ENCODE measurements around the gene FOXA3. TPM values are rescaled to one million over a fixed set of nuclear protein-coding genes. Genes with fewer than 3 reads are reported as not detected.
A peak's percentile ranks its signal among the peaks of the same experiment; 100 is the strongest.

The FOXA3 gene
- not detected in 2 replicates for polyA plus RNA-seq (2011; rRNA removed)
- polyA minus RNA-seq (2011; rRNA and poly(A)+ RNA removed), result not detected in 2 replicates

DNA sequence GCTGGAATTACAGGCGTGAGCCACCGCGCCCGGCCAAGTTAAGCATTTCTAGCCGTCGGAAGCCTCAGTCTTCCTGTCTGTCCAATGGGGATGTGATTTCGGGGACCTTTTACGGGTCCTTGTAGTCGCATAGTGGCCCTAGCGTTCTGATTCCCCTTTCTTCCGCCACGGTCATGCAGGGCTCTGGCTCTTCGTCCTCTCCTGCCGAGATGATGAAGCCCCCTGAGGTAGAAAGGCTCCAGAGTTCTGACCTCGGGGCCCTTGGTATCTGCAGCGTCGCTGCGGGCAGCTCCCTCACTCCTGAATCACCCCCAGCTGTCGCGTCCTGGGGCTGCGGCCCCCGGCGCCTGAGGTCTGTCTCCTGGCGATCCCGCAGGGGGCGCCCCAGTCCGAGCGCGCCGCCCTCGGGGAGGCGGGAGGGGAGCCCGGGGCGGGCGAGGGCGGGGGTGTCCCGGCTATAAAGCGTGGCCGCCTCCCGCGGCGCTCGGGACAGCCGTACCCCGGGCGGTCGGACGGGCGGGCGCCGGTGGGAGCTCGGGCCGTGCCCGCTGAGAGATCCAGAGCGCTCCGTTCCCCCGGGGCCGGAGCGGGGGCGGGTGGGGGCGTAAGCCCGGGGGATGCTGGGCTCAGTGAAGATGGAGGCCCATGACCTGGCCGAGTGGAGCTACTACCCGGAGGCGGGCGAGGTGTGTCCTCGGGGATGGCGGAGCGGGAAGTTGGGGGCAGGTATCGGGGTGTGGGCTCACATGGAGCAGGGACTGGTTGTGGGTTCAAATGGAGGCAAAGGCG, at the start of gene FOXA3:
Gene FOXA3, plus strand, starts transcription at position 487 of the 789 bp plus-strand sequence. Its CDS starts 131 bp downstream, at position 618.
- ChIA-PET CTCF (interaction anchor here (0.6 to 5.2 kb wide), 11 partner anchors 14 to 213 kb away, joined by 3 to 49 read pairs (median 3); partner anchors contain the start of gene IRF2BP1), POLR2A (interaction anchor here (0.9 kb wide), 1 partner anchor 22 kb away, joined by 3 read pairs; the partner anchor contains the start of gene IRF2BP1)
- Histone ChIP-seq H3K36me3 (ENCODE audit: control insufficient read depth, insufficient read depth, low read length) (no peaks in the 10 kb centered on the region; the same call in 1 of the 2 replicates), H3K4me3 (ENCODE audit: low read depth, low read length) (peak within 1 kb of the TSS; percentile 31), H3K27me3 (ENCODE audit: control insufficient read depth, insufficient read depth, low read length) (peaks cover 24% of the 10 kb centered on the region)
- DNase-seq (ENCODE audit: low read depth), result no peak
- peak; percentile 48 for TF ChIP-seq CTCF (IDR thresholded peaks at IDR 0.05; ENCODE audit: insufficient read depth, low read depth, low read length)

DNA sequence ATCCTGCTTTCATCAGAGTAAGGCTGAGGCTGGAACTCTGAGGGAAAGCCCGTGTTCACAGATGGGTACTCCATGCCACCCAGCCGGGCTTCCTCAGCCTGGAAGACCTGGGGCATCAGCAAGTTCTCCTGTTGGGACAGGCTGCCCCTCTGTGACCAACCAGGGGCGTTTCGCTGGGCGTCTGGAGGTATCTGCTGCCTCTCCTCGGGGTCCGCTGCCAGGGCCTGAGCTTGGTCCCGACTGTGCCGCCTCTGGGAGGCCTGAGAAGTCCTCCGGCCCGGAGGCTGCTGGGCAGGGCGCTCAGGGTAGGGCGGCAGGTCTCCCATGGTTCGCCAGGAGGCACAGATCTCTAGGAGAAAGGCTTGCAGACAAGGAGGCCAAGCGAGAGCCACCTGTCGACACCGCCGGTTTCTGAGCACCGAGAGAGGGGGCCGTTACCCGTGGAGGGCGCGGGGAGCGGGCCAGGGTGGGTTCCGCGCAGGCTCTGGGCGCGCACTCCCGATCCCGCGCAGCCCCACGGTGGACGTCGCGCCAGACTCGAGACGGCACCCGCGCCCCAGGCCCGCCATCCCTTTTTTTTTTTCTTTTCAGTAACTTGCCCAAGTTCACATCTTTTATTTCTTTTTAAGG, 49.2 kb upstream of the FOXA3 start, which contains the start of gene RSPH6A:
Gene RSPH6A, minus strand, starts transcription at position 458 of the 630 bp plus-strand sequence. Its CDS starts 132 bp downstream, at position 326.
- ChIA-PET POLR2A (no interaction called here), CTCF (interaction anchor here (1.0 to 6.4 kb wide), 5 partner anchors 9 to 122 kb away, joined by 3 to 111 read pairs (median 8); partner anchors contain the start of genes QPCTL and SIX5)
- TF ChIP-seq CTCF (IDR thresholded peaks at IDR 0.05; ENCODE audit: insufficient read depth, low read depth, low read length), result no peak
- Histone ChIP-seq H3K4me3 (ENCODE audit: low read depth, low read length) (no peak within 1 kb of the TSS), H3K27me3 (ENCODE audit: control insufficient read depth, insufficient read depth, low read length) (no peaks in the 10 kb centered on the region), H3K36me3 (ENCODE audit: control insufficient read depth, insufficient read depth, low read length) (peaks cover 7% of the 10 kb centered on the region)
- DNase-seq (ENCODE audit: low read depth), result no peak

DNA sequence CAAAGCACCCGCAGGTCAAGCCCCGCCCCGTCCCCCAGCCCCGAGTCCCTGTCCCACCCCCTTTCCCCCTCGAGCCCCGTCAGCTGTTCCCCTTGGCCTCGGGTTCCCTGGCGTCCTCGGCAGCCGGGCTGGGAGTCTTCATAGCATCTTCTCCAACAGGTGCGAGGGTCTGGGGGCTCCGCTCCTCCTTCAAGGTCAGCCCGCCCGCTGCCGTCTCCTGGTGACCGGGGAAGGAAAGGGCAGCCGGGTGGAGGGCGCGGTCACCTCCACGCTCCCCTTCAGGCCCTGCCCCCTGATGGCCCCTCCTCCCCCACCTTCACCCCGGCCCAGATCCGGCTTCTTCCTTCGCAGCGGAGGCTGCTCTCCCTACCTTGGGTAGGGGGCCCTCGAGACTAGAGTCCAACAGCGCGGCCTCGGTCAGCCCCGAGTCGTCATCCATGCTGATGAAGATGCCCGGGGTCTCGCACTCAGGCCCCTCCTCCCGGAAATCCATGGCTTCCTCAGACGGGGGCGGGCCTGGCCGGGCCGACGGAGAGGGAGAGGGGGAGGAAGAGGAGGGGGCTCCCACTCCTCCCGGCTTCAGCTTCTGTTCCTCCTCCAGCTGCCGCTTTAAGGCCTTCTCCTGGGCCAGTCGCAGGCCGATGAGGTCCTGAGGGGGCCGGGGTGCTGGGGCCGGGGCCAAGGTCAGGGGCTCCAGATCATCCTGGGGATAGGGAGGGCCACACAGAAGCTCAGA, 48.5 kb upstream of the FOXA3 start:
- TF ChIP-seq CTCF (IDR thresholded peaks at IDR 0.05; ENCODE audit: insufficient read depth, low read depth, low read length), result no peak
- Histone ChIP-seq H3K36me3 (ENCODE audit: control insufficient read depth, insufficient read depth, low read length) (peaks cover 7% of the 10 kb centered on the region), H3K27me3 (ENCODE audit: control insufficient read depth, insufficient read depth, low read length) (no peaks in the 10 kb centered on the region), H3K4me3 (ENCODE audit: low read depth, low read length) (no peak overlapping the region)
- ChIA-PET CTCF (interaction anchor here (1.0 to 6.4 kb wide), 11 partner anchors 11 to 122 kb away, joined by 3 to 111 read pairs (median 16); partner anchors contain the start of genes DMPK, IRF2BP1 and SIX5), POLR2A (no interaction called here)
- no peak for DNase-seq (ENCODE audit: low read depth)

DNA sequence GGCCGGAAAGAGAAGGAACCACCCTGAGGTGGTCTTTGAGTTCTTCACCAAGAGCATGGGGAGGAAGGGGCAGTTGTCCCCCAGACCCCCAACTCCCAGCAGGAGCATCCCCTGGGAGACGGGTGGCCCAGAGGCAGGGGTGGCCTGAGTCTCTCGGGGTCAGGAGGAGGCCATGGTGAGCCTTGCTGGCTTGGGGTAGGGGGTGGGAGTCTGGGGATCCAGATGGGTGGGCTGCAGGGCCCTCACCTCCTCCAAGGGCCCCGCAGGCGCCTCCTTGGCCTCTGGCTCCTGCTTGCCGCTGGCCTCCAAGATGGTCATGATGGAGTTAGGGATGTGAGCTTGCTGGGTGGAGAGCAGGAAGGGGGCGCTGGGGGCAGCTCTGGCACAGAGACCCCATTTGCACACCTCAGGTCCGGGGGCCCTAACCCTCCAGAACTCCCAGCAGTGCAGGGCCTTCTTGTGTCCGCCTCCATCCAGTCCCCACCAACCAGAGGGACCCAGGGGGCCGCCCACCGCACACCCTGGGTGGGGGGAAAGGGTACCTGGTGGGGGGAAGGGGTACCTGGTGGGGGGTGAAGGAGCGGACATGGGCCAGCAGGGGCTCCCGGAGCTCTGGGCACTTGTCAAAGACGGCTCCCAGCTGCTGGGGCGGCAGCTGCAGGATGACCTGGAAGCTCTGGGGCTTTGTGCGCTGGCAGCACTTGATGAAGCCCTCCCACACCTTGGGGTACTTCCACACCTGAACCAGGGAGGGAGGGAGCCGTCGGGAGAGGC, 47.7 kb upstream of the FOXA3 start:
- Histone ChIP-seq H3K4me3 (ENCODE audit: low read depth, low read length) (no peak overlapping the region), H3K27me3 (ENCODE audit: control insufficient read depth, insufficient read depth, low read length) (no peaks in the 10 kb centered on the region), H3K36me3 (ENCODE audit: control insufficient read depth, insufficient read depth, low read length) (peaks cover 9% of the 10 kb centered on the region)
- no peak for TF ChIP-seq CTCF (IDR thresholded peaks at IDR 0.05; ENCODE audit: insufficient read depth, low read depth, low read length)
- DNase-seq (ENCODE audit: low read depth), result no peak
- POLR2A ChIA-PET, result interaction anchor here (0.5 kb wide), 1 partner anchor 76 kb away, joined by 3 read pairs; no protein-coding TSS in a partner anchor
- CTCF ChIA-PET, result interaction anchor here (0.6 to 6.4 kb wide), 35 partner anchors 10 to 373 kb away, joined by 3 to 111 read pairs (median 4); partner anchors contain the start of genes DMPK, DMWD, IRF2BP1 and SIX5

Measured in BJ (cell line).